GM18907 (cell line): ENCODE results near the gene TMEM126B.
"Not testable (repeated sequence)": the region's sequence is repeated elsewhere in the genome, so short reads cannot be mapped to it uniquely, and the experiment has no call there.

Experiments used
- ATAC-seq: cut with Tn5 transposase; IDR thresholded peaks from one replicate; pipeline ENCODE4 v1.9.1; 2021; ENCODE audit warnings: mild to moderate bottlenecking, moderate library complexity; ENCODE audit not compliant: unreplicated experiment

The TMEM126B gene

DNA sequence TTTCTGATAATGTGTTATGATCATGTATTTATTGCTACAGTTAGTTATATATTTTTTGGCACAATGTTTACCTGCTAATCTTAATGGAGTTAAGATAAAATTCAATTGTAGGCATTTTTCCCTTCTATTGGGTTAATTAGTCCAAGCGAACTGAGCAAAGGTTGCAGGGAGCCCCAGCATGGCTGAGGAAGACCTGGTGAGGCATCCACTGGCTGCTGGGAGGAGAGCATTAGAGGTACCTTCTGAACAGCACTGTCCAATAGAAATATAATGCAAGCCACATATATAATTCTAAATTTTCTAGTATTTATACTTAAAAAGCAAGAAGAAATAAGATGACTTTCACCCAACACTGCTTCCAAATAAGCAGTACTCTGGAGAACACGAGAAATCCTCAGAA is 18.7 kb downstream of the TMEM126B start:
- ATAC-seq, result no peak

DNA sequence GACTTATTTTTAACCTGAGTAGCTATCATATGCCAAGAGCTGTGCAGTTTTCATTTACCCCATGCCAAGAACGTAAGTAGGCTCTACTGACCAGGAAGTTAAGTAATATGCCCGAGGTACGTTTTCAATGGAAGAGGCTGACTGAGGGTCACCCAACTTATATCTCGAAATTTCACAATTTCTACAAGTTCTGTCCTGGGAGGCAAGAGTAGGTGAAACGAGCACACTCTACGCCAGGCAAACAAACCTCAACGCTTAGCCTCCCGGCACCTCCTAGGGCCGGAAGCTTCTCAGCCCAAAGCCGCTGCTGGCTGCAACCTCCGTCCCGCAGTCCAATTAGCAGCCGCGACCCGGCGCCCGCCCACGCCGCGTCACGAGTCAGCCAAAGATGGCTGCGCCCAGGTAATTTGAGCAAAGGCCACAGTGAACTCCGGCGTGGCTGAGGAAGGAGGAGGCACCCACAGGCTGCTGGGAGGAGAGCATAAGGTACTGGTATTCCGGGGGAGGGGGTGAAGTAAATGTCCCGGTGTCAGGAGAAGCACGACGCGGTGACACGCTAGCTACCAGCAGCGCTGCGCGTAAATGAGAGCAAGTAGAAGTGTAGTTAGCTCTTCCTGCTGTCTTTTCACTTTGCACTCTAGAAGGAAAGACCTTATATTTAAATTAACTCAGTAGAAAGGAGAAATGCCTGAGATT is 19.4 kb downstream of the TMEM126B start, which contains the start of gene TMEM126A:
TMEM126A (plus strand) TSS at position 364 of the 696 bp plus-strand sequence. CDS start 2,289 bp downstream, outside the sequence.
- peak; percentile 100 for ATAC-seq

DNA sequence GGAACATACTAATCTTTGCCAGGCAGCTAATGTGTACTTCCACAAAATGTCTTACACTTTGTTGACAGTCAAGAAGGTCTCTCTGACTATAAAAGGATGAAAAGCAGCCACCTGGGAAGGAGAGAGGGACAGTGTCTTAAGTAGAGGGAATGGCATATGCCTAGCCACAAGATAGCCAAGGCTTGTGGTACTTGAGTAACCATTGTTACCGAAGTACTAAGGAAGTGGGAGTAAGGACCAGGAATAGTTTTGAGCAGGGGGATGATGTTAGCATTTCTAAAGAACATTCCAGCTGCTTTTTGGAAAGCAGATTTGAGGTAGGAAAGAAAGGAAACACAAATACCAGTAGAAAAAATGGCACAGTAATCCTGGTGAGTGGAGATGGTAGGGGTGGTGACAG is 22.7 kb downstream of the TMEM126B start:
- no peak for ATAC-seq

DNA sequence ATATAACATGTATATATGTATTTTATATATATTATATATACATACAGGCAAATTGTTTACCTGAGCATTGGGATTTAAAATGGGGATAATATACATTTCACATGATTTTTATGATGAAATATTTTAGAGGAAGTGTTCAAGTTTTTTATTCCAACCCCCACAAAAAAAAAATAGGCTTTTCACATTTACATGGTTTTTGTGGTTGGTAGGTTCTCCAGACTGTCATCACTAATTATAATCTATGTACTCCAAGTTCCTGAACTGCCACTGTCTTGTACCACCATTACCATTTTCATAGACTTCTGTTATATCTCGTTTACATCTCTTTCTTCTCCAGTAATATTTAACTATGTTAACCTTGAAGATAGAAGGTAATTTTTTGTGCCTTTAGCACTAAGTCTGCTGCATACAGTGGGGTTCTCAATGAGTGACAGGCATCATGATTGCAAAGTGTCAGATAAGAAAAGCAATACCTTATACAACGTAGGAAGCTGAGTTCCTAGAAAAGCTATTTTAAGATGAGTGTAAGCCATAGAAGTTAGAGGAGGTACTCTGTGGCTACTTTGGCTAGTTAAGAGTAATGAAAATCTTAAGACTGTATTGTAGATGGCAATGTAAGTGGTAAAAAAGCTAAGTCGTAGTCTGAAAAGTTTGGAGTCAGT is 24.5 kb downstream of the TMEM126B start:
- no peak for ATAC-seq

- not testable (repeated sequence) for ATAC-seq
Observed at GRCh38 chr11:85654343-85654742, 25.9 kb downstream of the TMEM126B start.

- no peak for ATAC-seq
Observed at GRCh38 chr11:85656777-85657176, 28.4 kb downstream of the TMEM126B start.

GRCh38 chr11:85658180-85658579 is 29.8 kb downstream of the TMEM126B start:
- no peak for ATAC-seq

DNA sequence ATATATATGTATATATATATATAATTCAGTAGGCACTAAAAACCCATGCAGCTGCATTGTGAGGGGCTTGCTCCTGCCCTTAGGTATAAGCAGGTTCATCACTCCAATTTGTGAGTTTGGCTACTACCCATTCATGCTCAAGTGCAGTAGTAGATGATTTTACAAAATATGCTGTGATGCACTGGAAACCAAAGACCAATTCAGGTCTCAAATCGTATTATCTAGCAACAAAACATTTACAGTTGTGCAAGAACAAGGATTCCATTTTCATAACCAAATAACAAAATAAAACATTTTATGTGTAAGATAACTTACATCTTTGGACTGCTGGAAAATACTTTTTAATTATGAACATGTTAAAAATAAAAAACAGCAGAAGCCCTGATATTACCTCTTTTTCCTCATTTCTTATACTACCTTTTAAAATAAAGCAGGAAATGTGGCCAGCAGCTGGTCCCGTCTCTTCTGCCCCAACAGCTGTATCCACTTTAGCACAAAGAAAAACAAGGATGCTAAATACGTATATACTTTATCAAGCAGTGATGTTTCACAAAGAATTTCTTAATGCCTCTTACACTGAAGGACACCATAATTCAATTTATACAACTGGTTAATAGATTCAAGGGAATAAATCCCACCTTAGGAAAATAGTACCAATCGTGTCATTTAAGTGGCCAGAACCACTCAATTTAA is 33.7 kb downstream of the TMEM126B start:
- no peak for ATAC-seq

- no peak for ATAC-seq
Observed at GRCh38 chr11:85663080-85663752, 34.8 kb downstream of the TMEM126B start.

DNA sequence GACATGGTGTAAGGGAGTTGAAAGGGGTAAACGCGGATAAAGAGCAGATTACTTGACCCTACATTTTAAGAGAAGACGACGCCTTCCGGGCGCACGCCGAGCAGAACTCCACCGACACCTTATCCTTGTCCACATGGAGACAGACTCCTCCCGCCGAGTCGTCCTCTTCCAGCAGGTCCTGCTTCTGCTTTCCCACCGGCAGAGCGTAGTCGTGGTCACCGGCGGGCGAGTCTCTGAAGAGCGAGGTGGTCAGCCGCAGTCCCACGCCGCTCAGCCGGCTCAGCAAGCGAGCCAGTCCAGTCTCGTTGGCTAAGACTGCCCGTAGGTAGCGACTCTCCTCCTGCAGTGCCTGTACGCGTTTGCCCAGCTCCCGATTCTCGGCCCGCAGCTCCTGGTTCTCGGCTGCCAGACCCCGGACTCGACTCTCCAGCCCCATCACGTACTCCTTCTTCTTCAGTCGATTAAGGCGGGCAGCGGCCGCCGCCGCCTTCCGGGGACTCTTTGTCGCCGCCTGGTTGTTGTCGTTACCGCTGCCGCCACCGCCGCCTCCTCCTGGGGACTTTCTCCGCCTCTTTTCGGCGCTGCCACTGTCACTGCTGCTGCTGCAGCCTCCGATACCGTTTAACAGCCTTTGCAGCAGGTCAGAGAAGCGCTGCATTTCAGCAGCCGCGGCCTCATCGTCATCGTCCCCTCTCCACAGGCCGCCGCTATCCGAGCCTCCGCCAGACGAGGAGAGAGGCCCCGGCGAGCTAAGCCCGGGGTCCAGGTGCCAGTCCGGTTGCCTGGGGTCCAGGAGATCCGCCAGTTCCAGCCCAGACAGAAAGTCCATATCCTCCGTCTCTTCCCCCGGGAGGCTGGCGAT is 35.6 kb downstream of the TMEM126B start:
- peak; percentile 79 for ATAC-seq

DNA sequence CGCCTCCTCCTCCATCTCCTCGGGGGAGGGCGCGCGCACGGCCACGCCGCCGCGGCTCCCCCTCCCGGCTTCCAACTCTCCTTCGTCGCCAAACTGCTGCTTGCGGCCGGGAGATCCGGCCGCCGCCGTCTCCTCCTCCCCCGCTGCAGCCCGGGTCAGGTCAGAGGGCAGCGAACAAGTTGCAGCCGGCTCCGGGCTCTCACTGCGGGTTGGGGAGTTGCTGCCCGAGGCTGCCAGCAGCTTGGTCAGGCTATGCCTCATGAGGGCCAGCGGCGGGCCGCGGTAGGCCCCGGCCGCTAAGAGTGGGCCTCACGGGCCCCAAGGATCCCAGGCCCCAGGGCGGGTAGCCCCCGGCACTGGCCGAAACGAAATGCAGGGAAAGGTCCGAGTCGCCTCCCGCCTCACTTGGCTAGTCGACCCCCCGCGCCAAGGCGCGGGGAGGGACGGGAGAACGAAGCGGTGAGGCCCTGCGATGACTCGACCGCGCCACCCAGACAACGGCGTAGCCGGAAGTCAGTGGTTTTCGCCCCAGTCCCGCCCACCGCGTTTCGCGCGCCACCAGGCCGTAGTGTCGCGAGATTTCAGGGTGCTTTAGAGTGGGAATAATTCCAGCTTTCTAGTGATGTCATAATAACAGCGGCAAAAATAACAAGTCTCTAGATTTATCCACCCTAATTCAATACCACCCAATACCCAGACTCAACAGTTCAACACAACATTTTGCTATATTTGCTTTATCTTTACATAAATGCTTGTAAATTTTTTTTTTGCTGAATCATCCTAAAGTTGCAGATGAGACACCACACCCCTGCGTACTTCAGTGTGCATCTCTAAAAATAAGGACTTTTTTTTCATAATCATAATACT is 36.5 kb downstream of the TMEM126B start, which contains the start of gene CREBZF:
CREBZF (minus strand) TSS at position 515 of the 867 bp plus-strand sequence; CDS start at position 261, 254 bp downstream.
- peak; percentile 94 for ATAC-seq

DNA sequence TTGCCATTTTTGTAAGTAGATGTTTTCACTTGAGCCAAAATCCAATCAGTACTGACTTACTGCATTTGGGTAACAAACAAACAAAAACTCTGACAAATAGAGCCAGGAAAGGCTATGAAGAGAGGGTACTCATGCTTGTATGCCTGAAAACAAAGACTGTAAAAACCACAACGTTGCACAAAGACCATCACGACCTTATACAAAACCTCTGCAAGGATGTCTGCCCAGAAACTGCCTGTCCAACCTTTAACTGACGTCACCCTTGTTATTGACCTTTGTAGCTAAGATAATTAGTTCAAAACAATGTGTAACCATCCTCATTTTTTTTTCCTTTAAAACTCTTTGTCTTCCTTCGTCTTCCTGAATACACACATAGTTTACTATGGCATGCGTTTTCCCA is 37.3 kb downstream of the TMEM126B start:
- no peak for ATAC-seq

- ATAC-seq, result no peak
Observed at GRCh38 chr11:85666687-85667086, 38.3 kb downstream of the TMEM126B start.

DNA sequence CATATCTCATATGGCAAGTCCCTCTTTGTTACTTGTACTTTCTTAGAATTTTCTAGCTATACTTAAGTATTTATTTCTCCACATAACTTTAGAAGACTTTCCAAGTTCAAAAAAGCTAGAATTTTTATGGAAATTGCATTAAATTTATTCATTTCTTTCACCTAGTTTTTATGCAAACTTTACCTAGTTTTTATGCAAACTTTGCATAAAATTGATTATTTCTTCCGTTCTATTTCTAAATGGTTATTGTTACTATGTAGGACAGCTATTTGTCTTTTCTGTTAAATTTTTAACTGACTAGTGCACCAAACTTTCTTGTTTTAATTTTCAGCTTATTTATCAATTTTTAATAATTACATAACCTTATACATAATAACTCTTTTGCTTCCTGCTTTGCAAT is 39.8 kb downstream of the TMEM126B start:
- ATAC-seq, result no peak

- not testable (repeated sequence) for ATAC-seq
Observed at GRCh38 chr11:85670949-85671663, 42.7 kb downstream of the TMEM126B start.

DNA sequence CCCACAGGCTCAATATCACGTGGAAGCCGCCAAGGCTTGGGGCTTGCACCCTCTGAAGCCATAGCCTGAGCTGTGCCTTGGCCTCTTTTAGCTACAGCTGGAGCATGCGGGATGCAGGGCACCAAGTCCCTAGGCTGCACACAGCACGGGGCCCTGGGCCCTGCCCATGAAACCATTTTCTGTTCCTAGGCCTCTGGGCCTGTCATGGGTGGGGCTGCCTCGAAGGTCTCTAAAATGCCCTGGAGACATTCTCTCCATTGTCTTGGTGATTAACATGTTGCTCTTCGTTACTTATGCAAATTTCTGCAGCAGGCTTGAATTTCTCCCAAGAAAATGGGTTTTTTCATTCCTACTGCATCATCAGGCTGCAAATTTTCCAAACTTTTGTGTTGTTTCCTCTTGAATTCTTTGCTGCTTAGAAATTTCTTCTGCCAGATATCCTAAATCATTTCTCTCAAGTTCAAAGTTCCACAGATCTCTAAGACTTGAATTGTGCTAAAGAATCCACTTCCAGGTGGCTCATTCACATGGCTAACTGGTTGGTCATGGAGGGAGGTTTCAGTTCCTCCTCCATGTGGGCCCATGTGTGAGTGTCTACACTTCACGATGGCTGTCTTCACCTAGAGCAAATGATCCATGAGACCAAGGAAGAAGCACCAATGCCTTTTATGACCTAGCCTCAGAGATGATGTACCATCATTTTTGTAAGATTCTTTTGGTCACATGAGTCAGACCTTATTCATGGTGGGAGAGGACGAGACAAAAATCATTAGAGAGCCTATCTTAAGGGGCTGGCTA is 43.9 kb downstream of the TMEM126B start:
- ATAC-seq, result no peak

GRCh38 chr11:85673393-85673792 is 45.0 kb downstream of the TMEM126B start:
- ATAC-seq, result no peak

DNA sequence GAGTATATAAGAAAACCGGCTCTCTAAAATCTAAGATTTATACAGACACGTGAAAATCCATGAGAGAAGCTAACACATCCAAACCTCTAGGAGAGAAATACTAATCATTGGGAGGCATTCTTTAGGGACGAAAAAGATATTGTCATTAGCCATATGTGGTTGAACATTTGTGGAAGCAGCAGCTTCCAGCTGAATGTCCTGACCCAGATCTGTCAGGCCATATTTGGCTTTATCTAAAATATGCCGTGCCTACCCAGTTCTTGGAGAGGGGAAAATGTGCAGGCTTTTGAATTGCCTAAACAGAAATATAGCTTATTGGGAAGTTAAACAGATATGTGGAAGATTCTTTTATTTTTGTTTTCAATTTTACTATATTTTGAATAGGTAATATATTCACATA is 51.2 kb downstream of the TMEM126B start:
- no peak for ATAC-seq
